Esophagus squamous epithelium (tissue), 5 donors: ENCODE results near the gene FNDC3B. TPM values are rescaled to one million over a fixed set of nuclear protein-coding genes. Genes with fewer than 3 reads are reported as not detected.
A peak's percentile ranks its signal among the peaks of the same experiment; 100 is the strongest.

Experiments
- DNase-seq: peaks from one replicate; lab custom pipeline; 2025; lab: John Stamatoyannopoulos, UW
- H3K27ac ChIP-seq, 4 donors: fragments of 200-600 bp; sonication (generic); one replicate each; pipeline ENCODE4 v1.5.1; 2016 to 2019; ENCODE audit warnings: mild to moderate bottlenecking in 1 of 4
- H3K27me3 ChIP-seq, 4 donors: fragments of 200-600 bp; sonication (generic); 1 replicate in 3 of 4; 2 replicates in 1 of 4; pipeline versions ENCODE4 v1.5.1 to v1.6.0; 2017 to 2021; ENCODE audit warnings: antibody characterized with exemption in 1 of 4
- H3K36me3 ChIP-seq, 3 donors: fragments of 200-600 bp; sonication (generic); one replicate each; pipeline ENCODE4 v1.5.1; 2016 to 2019
- H3K4me1 ChIP-seq, 3 donors: fragments of 200-600 bp; sonication (generic); one replicate each; pipeline ENCODE4 v1.5.1; 2017 to 2019
- H3K4me3 ChIP-seq, 4 donors: fragments of 200-600 bp; sonication (generic); 1 replicate in 3 of 4; 2 replicates in 1 of 4; pipeline ENCODE4 v1.5.1; 2016 to 2019; ENCODE audit warnings: mild to moderate bottlenecking in 2 of 4, moderate library complexity in 1 of 4
- H3K9me3 ChIP-seq, 3 donors: fragments of 200-600 bp; sonication (generic); one replicate each; pipeline ENCODE4 v1.5.1; 2016 to 2019
- CTCF ChIP-seq, 6 experiments: fragments of 450-650 bp in 4 of 6; fragments of 200-600 bp in 2 of 6; sonication (generic) in 2 of 6; IDR thresholded peaks; one replicate each; pipeline ENCODE4 v1.5.1; 2016 to 2019; ENCODE audit warnings: antibody characterized with exemption in 6 of 6, mild to moderate bottlenecking in 4 of 6, moderate library complexity in 4 of 6
- POLR2A ChIP-seq, 4 donors: fragments of 450-650 bp; IDR thresholded peaks; one replicate each; pipeline ENCODE4 v1.6.1; 2017; ENCODE audit warnings: antibody characterized with exemption in 4 of 4, mild to moderate bottlenecking in 4 of 4, moderate library complexity in 3 of 4
- WGBS, 2 donors: methylation state at CpG; one replicate each; pipeline ENCODE4 v1.1.5; 2018; 5-methylcytosine and 5-hydroxymethylcytosine counted together
- intact Hi-C: fragments of 100-400 bp; cut with DNase I; formaldehyde crosslinking; loops from one replicate; pipeline ENCODE4 v1.15.0; 2022
- total RNA-seq, 4 donors: library from RNA; depleted of rRNA; stranded (reverse); fragments of >200 nt; gene quantifications; one replicate each; pipeline ENCODE4 v1.1.0, GENCODE V29; 2016
- donor health status: DM: yes; HTN: yes; CAD: no.

FNDC3B gene
- total RNA-seq, 4 donors from 2014 or later = 7.7 to 44.3 (median 20.4) TPM

GRCh38 chr3:172154768-172155664, 115.6 kb downstream of the FNDC3B start:
- Histone ChIP-seq H3K9me3 (no peaks in the 10 kb centered on the region), H3K36me3 (no peaks in the 10 kb centered on the region), H3K27ac (peak overlapping the region in 3 of 4 donors; percentile 21 to 93 (median 87)), H3K27me3 (no peaks in the 10 kb centered on the region), H3K4me1 (peaks cover 23 to 59% (median 49%) of the 10 kb centered on the region in 3 donors), H3K4me3 (no peak overlapping the region)
- TF ChIP-seq POLR2A (IDR thresholded peaks at IDR 0.05) = no peak
- no peak for TF ChIP-seq CTCF (IDR thresholded peaks at IDR 0.05)
- WGBS, 2 donors = 81 to 83% methylated on average over 4 to 6 of the region's 6 CpGs
- no peak for DNase-seq
- intact Hi-C loops = no loop called here

- WGBS, 2 donors = 36 to 47% methylated on average over 5 to 8 of the region's 8 CpGs
- TF ChIP-seq POLR2A (IDR thresholded peaks at IDR 0.05) (no peak), CTCF (IDR thresholded peaks at IDR 0.05) (no peak)
Observed at GRCh38 chr3:172155897-172156585, 116.7 kb downstream of the FNDC3B start.

GRCh38 chr3:172156586-172156955, 117.2 kb downstream of the FNDC3B start:
- peak overlapping the region in 3 of 4 donors; percentile 21 to 87 (median 28) for H3K27ac ChIP-seq
- WGBS, 2 donors = 26 to 33% methylated on average over 5 of the region's 5 CpGs
- H3K4me3 ChIP-seq = no peak overlapping the region
- intact Hi-C loops = no loop called here
- H3K36me3 ChIP-seq = no peaks in the 10 kb centered on the region
- no peak for DNase-seq
- no peaks in the 10 kb centered on the region for H3K27me3 ChIP-seq
- H3K9me3 ChIP-seq = no peaks in the 10 kb centered on the region
- peaks cover 27 to 65% (median 53%) of the 10 kb centered on the region in 3 donors for H3K4me1 ChIP-seq
- TF ChIP-seq POLR2A (IDR thresholded peaks at IDR 0.05) (no peak), CTCF (IDR thresholded peaks at IDR 0.05) (no peak)

More at GRCh38 chr3:172155897-172156585, 116.7 kb downstream of the FNDC3B start:
- no peak for DNase-seq
- Histone ChIP-seq H3K27me3 (no peaks in the 10 kb centered on the region), H3K9me3 (no peaks in the 10 kb centered on the region), H3K27ac (peak overlapping the region in 3 of 4 donors; percentile 21 to 87 (median 33)), H3K36me3 (no peaks in the 10 kb centered on the region), H3K4me1 (peaks cover 27 to 65% (median 53%) of the 10 kb centered on the region in 3 donors), H3K4me3 (no peak overlapping the region)
- intact Hi-C loops = no loop called here

GRCh38 chr3:172157564-172158258, 118.3 kb downstream of the FNDC3B start:
- H3K9me3 ChIP-seq = no peaks in the 10 kb centered on the region
- no peak overlapping the region for H3K27ac ChIP-seq
- intact Hi-C loops = no loop called here
- no peak for TF ChIP-seq POLR2A (IDR thresholded peaks at IDR 0.05)
- TF ChIP-seq CTCF (IDR thresholded peaks at IDR 0.05) = no peak
- DNase-seq = no peak
- no peaks in the 10 kb centered on the region for H3K36me3 ChIP-seq
- H3K4me3 ChIP-seq = no peak overlapping the region
- H3K4me1 ChIP-seq = peaks cover 26 to 57% (median 45%) of the 10 kb centered on the region in 3 donors
- WGBS, 2 donors = 74 to 80% methylated on average over 3 of the region's 3 CpGs
- H3K27me3 ChIP-seq = no peaks in the 10 kb centered on the region
